Right ventricle myocardium inferior (tissue), 1 donor: ENCODE results near the gene BMP5. TPM values are rescaled to one million over a fixed set of nuclear protein-coding genes. Genes with fewer than 3 reads are reported as not detected.

Experiments
- ATAC-seq: fragments of 200-7000 bp; cut with Tn5 transposase; one replicate; pipeline ENCODE4 v1.9.1; 2020; ENCODE audit warnings: mild to moderate bottlenecking, moderate library complexity
- DNase-seq: peaks from one replicate; pipeline ENCODE4 v3.0.0; 2021; ENCODE audit errors: missing footprints
- intact Hi-C: fragments of 100-400 bp; cut with DNase I; formaldehyde crosslinking; loops from one replicate; pipeline ENCODE4 v1.11.0; 2022
- total RNA-seq: library from RNA; stranded (reverse); fragmentation: NEBNext Ultra II Directional; extraction: Animal tissue kit (Norgen Biotek cat#: 25700); gene quantifications from one replicate; pipeline ENCODE4 v1.2.1, GENCODE V29; 2021
- donor health status: DM: no; HTN: yes; CAD: no; lungs with severe emphysema.

BMP5 gene
- total RNA-seq, 1 donor from 2014 or later = 2.3 TPM

DNA sequence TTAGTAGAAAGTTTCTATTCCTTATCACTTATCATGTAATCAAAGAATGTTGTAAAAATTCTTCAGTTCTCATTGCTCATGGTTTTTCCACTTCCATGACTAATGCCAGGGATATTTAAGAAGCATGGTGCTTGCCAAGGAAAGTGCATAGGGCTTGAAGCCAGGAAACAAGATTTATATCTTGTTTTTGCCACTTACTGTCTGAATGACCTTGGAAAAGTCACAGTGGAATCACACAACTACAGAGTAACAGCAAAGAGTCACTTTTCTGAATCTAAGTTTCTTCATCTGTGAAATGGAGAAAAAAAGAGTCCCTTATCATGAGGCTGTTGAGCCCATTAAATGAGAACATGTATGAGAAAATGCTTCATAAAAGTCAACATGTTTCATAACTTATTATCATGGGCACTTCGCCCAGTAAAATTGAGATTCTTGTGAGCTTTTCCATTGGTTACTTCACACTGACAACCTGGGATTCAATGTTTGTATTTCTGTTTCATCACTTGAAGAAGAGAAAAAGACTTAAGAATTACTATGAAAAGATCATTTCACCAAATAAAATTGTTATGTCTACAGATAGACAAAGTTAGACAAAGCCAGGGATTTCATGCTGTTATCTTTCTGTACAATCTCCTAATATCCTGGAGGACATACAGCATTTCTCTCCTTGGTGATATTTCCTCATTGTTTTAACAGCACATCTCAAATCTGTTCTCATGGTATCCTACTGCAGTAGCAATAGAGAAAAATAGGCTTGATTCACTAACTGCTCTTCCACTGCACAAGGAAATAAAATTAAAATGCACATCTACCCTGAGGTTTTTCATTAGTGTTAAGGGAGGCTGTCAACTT lies 7.6 kb upstream of the BMP5 start:
- DNase-seq (no peak), ATAC-seq (peak; percentile 46)
- intact Hi-C loops = no loop called here

DNA sequence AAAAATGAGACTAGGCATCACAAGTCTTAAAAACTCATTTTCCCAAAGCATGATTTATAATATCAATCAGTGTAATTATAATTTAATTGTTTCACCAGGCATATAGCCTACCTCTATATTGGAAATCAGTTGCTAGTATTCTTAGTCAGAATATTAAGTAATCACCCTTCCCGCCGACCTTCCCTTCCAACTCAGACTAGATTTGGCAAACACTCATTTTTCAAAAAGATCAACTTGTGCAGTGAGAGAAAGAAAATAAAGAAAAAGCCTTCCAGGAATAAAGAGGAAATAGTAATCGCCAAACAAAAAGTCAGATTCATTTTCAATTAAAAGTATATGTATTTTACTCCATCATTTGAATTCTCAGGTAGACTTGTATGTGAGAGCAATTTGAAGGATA lies 1.9 kb upstream of the BMP5 start:
- ATAC-seq = no peak
- intact Hi-C loops = no loop called here

DNA sequence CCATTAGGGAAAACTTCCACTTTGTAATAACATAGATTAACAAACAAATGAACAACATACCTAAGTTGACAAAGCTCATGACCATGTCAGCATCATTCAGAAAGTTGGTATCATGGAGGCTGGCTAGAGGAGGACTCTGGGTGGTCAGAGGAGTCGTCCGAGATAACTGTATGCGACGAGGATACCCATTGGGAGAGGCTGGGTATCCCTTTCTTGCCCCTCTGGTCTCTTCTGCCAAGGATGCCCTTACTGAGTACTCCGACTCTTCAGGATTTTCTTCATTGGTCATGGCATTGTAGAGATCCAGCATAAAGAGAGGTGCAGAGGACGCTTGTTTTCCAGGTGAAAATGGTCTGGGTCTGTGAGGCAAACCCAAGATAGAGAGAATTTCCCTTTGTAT lies 1.1 kb downstream of the BMP5 start:
- ATAC-seq = no peak
- DNase-seq = no peak
- intact Hi-C loops = no loop called here

More for the DNA sequence above, 1.9 kb upstream of the BMP5 start:
- DNase-seq = no peak

DNA sequence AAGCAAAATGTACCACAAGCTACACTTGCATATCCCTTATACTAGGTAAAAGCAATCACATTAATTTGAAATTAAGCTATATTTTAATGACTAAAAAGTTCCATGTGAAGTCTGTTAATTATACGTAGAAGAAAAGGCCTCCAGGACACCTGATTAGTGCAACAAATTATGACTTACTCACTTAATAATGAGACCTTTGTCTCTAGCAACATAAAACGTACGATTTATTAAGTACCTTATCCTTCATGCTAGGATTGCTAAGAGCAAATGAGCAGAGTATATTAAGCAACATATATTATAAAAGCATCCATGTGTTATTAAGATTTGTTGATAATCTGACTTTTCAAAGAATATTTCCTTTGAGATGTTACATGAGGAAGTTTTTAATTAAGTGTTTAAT lies 2.5 kb downstream of the BMP5 start:
- intact Hi-C loops = no loop called here
- DNase-seq (no peak), ATAC-seq (no peak)

DNA sequence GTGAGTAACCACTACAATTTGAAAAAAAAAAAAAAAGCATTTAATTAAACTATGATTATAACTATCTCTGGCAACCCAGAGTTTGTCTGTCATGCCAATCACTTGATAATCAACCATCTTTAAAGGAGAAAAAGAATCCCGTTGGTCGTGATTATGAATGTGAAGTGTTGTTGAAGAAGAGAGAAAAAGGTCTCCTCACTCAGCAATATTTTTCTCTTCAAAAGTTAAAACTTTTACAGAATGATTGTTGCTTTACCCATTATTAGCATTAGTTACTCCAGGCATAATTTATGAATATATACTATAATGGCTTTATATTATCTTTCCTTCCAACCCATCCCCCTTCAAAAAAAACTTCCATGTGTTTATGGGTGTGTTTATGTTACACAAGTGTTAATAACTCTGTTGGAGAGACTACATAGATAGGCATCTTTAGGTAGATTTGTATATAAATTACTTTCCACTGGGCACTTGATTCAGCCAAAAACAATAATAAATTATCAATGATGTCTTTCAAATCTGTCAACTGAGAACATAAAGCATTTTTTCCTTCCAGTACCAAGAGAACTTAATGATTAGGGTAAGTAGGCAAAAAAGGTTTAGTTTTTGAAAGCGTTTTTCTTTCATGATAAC lies 5.1 kb downstream of the BMP5 start:
- intact Hi-C loops = no loop called here
- no peak for ATAC-seq
- DNase-seq = no peak

DNA sequence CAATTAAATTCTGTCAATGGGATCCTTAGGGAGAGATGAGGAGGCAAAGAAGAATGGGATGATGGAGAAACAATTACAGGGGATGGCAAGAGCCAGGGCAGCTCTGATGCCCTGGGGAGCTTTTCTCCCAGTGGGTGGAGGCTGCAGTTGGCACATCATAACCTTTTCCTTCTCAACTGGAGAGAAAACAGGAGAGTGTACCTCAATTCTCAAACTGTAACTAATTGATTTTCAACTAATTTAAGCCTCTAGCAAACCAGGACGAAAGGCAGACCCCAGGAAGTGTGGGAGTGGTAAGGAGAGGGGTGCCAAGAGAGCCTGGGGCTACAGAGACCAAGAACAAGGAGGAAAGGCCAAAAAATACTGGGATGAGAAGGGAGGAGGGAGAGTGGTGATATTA lies 5.7 kb downstream of the BMP5 start:
- intact Hi-C loops = no loop called here
- no peak for DNase-seq
- ATAC-seq = no peak

DNA sequence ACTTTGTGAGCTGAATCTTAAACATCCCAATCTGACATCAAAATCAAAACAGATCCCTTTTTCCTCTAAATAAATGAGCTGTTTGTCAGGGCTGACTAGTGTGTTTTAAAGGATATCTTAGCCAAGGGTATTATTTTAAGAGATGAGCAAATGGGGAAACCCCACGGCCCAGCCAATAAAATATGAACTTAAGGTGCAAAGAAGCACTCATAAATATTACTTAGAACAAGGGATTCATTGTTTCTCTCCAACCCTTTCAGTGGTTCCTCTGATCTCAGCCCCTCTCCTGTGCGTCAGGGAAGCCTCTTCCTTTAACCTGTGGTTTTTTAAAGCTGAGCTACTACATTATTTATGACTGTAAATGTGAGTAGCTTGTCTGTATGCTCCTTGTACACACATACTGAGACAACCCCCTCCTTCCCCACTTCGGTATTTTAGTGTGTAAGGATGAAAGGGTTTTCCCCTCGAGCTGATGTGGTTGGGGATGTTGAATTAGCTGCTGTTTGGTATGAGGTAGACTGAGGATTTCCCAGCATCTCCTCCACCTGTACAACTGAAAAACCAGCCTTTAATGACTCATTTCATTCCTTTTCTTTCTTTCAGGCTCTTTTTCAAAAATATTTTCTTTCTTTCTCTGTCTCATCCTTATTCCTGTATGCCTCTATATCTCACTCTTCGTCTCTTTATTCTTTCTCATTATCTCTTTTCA lies 6.5 kb downstream of the BMP5 start:
- intact Hi-C loops = no loop called here
- no peak for DNase-seq
- no peak for ATAC-seq

DNA sequence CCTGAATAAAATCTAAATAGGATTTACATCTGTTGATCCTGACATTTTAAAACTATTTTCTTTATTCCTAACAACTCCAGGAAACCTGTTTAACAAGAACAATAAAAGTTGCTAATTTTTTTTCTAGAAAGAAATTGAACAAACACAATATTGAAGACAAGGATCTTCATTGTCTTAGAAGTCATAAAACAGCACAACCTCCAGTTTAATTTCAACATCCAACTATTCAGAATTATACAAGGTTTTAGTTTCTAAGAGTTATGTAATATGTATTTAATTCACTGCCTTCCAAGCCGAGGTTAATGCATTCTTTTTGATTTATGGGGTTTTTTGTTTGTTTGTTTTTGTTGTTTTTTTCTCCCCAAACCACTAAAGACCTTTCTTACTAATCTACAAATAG lies 7.2 kb downstream of the BMP5 start:
- DNase-seq = no peak
- intact Hi-C loops = no loop called here
- no peak for ATAC-seq

DNA sequence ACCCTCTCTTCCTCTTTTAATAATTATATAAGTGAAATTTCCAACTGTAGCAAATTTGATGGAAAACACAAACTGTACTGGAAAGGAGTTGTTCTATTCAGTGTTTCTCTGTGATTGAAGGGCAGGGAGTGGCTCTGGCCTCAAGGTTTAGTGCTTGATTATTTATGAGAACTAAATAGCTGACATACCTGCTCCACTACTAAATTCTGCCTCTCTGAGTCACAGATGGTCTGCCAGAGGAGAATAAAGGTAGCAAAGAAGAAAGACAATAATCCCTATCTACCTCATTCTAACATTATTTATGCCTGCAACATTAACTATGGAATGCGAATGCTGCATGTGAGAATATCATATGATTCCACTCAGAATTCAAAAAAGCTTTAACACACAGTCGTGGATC lies 9.3 kb downstream of the BMP5 start:
- DNase-seq = no peak
- intact Hi-C loops = no loop called here
- ATAC-seq = no peak

DNA sequence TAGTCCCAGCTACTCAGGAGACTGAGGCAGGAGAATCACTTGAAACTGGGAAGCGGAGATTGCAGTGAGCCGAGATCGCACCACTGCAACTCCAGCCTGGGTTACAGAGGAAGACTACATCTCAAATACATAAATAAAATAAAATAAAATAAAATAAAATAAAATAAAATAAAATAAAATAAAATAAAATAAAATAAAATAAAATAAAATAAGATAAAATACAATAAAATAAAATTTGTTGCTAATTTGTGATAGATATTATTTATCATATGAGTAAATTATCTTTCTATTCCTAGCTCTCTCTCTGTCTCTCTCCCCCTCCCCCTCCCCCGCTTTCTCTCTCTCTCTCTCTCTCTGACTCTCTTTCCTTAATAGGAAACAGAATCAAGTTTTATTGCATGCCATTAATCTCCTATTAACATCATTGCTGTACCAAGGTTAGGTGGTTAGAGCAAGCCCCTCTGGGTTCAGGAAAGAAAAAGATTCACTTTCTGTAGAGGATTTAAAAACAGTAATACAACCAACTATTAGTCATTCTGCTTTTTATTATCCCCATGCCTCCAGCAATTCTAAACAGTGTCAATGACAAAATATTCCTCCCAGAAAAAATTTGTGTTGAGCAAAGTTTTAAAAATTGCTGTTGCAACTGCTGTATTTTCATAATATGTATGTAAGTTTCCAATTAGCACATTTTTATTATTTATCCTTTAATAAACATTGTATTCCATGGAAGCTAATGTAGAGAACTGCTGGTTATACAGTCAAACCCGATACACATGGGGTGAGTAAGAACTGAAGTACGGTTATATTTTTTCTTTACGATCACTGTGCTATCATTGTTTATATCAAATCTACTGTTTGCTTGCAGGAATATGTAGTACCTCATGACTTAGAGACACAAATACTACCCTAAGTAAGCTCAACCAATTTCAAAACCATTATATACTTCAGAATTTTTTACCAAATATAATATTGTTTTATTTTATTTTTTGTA lies 22.1 kb downstream of the BMP5 start:
- intact Hi-C loops = no loop called here
- DNase-seq (no peak), ATAC-seq (no peak)

DNA sequence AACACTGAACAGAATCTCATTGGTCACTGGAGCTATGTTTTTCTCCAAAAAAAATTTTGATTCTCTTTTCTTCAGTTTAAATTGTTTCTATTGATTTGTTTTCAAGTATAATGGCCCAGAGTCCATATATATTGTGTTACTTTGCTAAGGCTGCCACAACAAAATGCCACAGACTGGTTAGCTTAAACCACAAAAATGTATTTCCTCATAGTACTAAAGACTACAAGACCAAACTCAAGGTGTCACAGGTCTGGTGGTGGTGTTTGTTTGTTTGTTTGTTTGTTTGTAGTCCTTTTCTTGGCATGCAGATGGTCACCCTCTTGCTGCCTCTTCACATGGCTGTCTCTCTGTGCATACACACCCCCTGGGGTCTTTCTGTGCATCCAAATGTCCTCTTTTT lies 34.0 kb downstream of the BMP5 start:
- intact Hi-C loops = no loop called here
- ATAC-seq = no peak

DNA sequence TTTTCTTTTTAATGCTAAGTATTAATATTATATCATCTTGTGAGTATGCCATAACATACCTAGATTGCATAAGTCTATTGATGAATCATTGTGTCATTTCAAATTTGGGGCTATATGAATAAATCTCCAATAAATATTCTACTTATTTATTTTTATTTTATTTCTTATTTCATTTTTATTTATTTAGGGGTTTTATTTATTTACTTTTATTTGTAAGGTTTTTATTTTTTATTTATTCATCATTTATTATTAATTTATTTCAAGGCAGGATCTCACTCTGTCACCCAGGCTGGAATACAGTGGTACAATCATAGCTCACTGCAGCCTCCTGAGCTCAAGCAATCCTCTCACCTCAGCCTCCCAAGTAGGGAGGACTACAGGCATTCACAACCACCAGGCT lies 36.3 kb downstream of the BMP5 start:
- DNase-seq (no peak), ATAC-seq (no peak)
- intact Hi-C loops = no loop called here

More for the DNA sequence above, 34.0 kb downstream of the BMP5 start:
- no peak for DNase-seq

DNA sequence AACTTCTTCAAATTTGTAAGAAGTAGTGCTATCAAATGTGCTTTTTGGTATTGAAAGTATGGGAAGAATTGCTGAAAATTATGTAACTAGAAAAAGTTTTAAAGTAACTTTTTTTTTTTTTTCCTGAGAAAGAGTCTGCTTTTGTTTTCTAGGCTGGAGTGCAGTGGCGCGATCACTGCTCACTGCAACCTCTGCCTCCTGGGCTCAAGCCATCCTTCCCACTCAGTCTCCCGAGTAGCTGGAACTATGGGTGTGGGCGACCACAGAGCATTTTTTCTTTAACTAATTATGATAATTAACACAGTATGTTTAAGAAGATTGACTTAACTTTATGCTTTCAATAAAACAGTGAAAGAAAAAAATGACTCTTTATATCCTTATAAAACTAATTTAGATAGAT lies 38.4 kb downstream of the BMP5 start:
- ATAC-seq = peak; percentile 44
- intact Hi-C loops = no loop called here
- no peak for DNase-seq

DNA sequence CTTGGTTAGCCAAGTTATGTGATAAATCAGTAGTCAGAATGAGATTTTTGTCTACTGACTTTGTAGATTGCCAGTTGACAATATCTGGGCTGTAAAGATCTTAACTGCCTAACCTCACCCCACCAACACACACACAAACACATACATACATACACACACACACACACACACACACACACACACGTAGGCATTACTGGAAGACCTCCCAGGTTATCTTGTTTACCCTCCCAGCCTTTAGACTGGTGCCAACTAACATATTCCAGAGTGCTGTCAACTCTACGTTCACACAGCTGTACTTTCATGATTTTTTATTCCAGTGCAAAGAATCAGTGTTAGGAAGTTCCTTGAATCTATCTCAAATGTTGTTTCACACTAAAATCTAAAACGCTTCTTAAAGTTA lies 38.9 kb downstream of the BMP5 start:
- no peak for DNase-seq
- intact Hi-C loops = no loop called here
- ATAC-seq = peak; percentile 59

DNA sequence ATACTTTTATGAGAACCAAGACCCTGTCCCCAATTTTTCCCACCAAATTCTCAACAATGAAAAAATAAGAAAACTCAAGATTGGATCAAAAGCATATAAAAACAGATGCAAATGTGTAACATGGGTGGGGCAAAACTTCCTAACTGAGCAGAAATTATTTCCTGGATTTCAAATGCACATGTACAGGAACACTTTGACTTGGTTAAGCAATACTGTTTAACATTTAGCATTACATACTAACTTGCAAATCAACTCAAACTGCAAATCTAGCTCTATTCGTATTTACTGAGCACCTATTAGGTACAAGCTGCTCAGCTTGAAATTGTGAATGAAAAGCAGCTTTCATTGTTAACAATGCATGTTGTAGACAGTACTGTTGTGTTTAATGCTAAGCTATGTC lies 40.2 kb downstream of the BMP5 start:
- intact Hi-C loops = no loop called here
- ATAC-seq (no peak), DNase-seq (no peak)

DNA sequence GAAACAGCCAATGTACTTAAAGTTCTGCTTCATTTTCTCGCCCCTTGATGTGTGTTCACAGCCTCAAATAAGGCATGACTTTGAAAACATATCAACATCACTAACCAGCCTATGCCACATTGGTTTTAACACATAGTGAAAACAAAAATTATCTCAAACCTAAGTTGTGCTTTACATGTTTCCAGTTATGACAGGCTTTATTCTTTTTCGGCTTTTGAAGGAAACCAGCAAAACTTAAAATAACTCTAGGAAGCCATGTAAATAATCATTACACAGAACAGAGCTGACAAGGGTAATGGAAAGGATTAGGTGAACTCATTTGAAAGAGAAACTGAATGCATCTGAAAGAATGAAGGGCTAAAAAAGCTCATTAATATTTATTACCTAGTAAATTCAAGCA lies 42.1 kb downstream of the BMP5 start:
- intact Hi-C loops = no loop called here
- no peak for DNase-seq
- ATAC-seq = no peak

DNA sequence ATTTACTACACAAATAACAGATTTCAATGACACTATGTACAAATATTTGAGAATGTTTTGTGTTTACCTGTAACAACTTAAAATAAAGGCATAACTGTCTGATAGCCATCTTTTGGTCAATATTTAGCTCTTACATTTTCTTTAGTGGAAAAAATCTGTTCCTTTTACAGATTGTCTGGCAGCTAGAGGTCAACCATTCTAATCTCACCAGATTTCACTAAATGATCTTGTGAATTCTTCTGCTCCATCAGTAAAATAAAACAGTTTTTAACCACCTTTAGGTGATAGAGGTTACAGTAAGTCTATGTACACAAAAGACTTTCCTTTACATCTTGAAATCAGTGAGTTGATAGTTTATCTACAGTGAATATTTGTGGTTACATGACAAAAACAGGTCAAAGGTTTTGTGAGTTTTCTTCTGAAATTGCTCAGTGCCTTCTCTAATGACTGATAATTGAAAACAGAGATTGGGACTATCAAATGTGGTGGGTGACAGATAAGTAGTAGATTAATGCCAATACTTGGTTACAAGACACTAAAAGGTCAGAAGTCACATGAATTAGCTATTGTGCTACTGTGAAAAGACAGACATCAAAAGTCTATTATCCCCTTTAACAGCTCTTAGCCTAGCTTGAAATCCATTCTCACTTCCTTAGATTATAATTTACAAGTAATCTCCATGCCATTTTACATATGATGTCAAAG lies 47.4 kb downstream of the BMP5 start:
- ATAC-seq (no peak), DNase-seq (no peak)
- intact Hi-C loops = no loop called here

DNA sequence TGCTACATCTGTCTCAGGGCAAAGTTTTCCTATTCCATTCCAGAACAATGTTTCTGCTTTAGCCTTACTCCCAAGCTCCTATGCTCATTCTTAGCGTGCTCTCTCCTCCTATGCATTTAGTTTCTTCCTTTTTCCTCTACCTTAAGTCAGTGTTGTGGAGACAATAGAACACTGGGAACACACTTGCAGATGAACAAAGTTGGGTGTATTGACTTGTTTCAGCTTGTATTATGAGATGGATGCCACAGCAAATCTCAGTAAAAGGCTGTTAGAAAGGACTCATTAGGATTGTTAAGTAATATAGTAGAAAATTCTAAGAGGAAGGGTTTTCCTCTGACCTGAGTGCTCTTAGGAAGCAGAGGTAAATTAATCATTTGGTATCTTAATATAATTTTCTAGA lies 48.4 kb downstream of the BMP5 start:
- DNase-seq (no peak), ATAC-seq (no peak)
- intact Hi-C loops = no loop called here
